Mammary epithelial cell (primary cell): ENCODE measurements around the gene SIGLEC7.

ENCODE experiments used
- CTCF ChIP-seq, 2 donors: IDR thresholded peaks in 1 of 2; conservative IDR thresholded peaks in 1 of 2; 2 replicates each; pipeline ENCODE4 v1.5.1; 2011 to 2012; ENCODE audit warnings: inconsistent platforms in 2 of 2, low read length in 2 of 2, mild to moderate bottlenecking in 2 of 2, control low read depth in 1 of 2, low read depth in 1 of 2; ENCODE audit not compliant: insufficient read depth in 1 of 2; ENCODE audit errors: extremely low read depth in 1 of 2
- EZH2 ChIP-seq: IDR thresholded peaks from 2 replicates; pipeline ENCODE4 v1.6.1; 2012; ENCODE audit warnings: low read length, inconsistent platforms, borderline replicate concordance

GRCh38 chr19:51144482-51145045 is 2.5 kb downstream of the SIGLEC7 start:
- TF ChIP-seq CTCF (conservative IDR thresholded peaks at IDR 0.05 in 1 of 2, IDR thresholded peaks at IDR 0.05 in 1 of 2; ENCODE audit: extremely low read depth in 1 of 2, insufficient read depth in 1 of 2, low read depth in 1 of 2, low read length in 2 of 2): no peak
- no peak for TF ChIP-seq EZH2
